DMS53 (cell line): ENCODE results near the gene MAST1.
"Not testable (repeated sequence)": the region's sequence is repeated elsewhere in the genome, so short reads cannot be mapped to it uniquely, and the experiment has no call there.

Experiments used
- DNase-seq: peaks from one replicate; lab custom pipeline; 2025; lab: John Stamatoyannopoulos, UW

The MAST1 gene

GRCh38 chr19:12872255-12872654 lies 33.9 kb downstream of the MAST1 start:
- peak; percentile 51 for DNase-seq

- DNase-seq: peak; percentile 97
Observed at GRCh38 chr19:12872941-12873890, 34.9 kb downstream of the MAST1 start.

GRCh38 chr19:12873891-12874745 lies 35.8 kb downstream of the MAST1 start:
- peak; percentile 47 for DNase-seq

GRCh38 chr19:12875086-12875485 lies 36.8 kb downstream of the MAST1 start:
- DNase-seq: no peak

- peak; percentile 62 for DNase-seq
Observed at GRCh38 chr19:12880551-12881171, 42.3 kb downstream of the MAST1 start.

GRCh38 chr19:12881172-12881808 lies 43.0 kb downstream of the MAST1 start, which contains the start of gene DNASE2:
Gene DNASE2 (minus strand): TSS chr19:12881449. CDS start chr19:12881375, 74 bp downstream.
- DNase-seq: peak; percentile 97

- DNase-seq: no peak
Observed at GRCh38 chr19:12882589-12882988, 44.3 kb downstream of the MAST1 start.

- no peak for DNase-seq
Observed at GRCh38 chr19:12884202-12884601, 45.9 kb downstream of the MAST1 start.

GRCh38 chr19:12884627-12884925 lies 46.3 kb downstream of the MAST1 start:
- no peak for DNase-seq

GRCh38 chr19:12884926-12885748 lies 46.8 kb downstream of the MAST1 start:
- DNase-seq: peak; percentile 99

GRCh38 chr19:12885749-12886650 lies 47.7 kb downstream of the MAST1 start:
- no peak for DNase-seq

- DNase-seq: no peak
Observed at GRCh38 chr19:12886651-12886968, 48.3 kb downstream of the MAST1 start.

- no peak for DNase-seq
Observed at GRCh38 chr19:12886969-12887747, 48.8 kb downstream of the MAST1 start, which contains the start of gene KLF1. Gene KLF1 (minus strand): TSS chr19:12887201. CDS start chr19:12887140, 61 bp downstream.

GRCh38 chr19:12888006-12888603 lies 49.8 kb downstream of the MAST1 start:
- DNase-seq: no peak

- not testable (repeated sequence) for DNase-seq
Observed at GRCh38 chr19:12890299-12890786, 52.0 kb downstream of the MAST1 start.

GRCh38 chr19:12890787-12891552 lies 52.7 kb downstream of the MAST1 start, which contains the start of gene GCDH:
Gene GCDH (plus strand): TSS chr19:12891160. CDS start chr19:12891305, 145 bp downstream.
- DNase-seq: peak; percentile 99

- DNase-seq: peak; percentile 40
Observed at GRCh38 chr19:12891553-12892021, 53.3 kb downstream of the MAST1 start.
